SK-N-MC (cell line): ENCODE data around the gene PCSK6.

ENCODE experiments used
- DNase-seq: peaks from one replicate; pipeline ENCODE4 v3.0.0-alpha.2; 2011; ENCODE audit warnings: low read depth, low spot score
- H3K27ac ChIP-seq: fragments of 200-600 bp; sonication (generic); 2 replicates; pipeline ENCODE4 v1.5.1; 2016; ENCODE audit warnings: mixed run types
- H3K36me3 ChIP-seq: fragments of 200-600 bp; sonication (generic); 2 replicates; pipeline ENCODE4 v1.6.1; 2017; ENCODE audit warnings: antibody characterized with exemption, low read length, mixed read lengths; ENCODE audit not compliant: insufficient read depth
- H3K4me3 ChIP-seq: fragments of 200-600 bp; sonication (generic); 2 replicates; pipeline ENCODE4 v1.5.1; 2016
- H3K9ac ChIP-seq: fragments of 200-600 bp; sonication (generic); 2 replicates; pipeline ENCODE4 v1.8.0; 2017; ENCODE audit warnings: mixed run types, mixed read lengths; ENCODE audit not compliant: insufficient read length
- H3K9me3 ChIP-seq: fragments of 200-600 bp; sonication (generic); 2 replicates; pipeline ENCODE4 v1.6.1; 2017; ENCODE audit warnings: low read depth, mild to moderate bottlenecking, antibody characterized with exemption, low read length, moderate library complexity, mixed read lengths
- EZH2 ChIP-seq: fragments of 200-600 bp; sonication (generic); IDR thresholded peaks from one replicate; pipeline ENCODE4 v1.6.1; 2017; ENCODE audit warnings: antibody characterized with exemption
- FOXP2 ChIP-seq: optimal IDR thresholded peaks from 2 replicates; pipeline ENCODE3; 2011; ENCODE audit warnings: mild to moderate bottlenecking, moderate library complexity; ENCODE audit not compliant: insufficient read depth; ENCODE audit errors: extremely low read length, control extremely low read depth
- POLR2AphosphoS5 ChIP-seq: IDR thresholded peaks from 2 replicates; pipeline ENCODE4 v1.6.1; 2012; ENCODE audit warnings: mild to moderate bottlenecking, low read depth, low read length, borderline replicate concordance

Gene PCSK6

DNA sequence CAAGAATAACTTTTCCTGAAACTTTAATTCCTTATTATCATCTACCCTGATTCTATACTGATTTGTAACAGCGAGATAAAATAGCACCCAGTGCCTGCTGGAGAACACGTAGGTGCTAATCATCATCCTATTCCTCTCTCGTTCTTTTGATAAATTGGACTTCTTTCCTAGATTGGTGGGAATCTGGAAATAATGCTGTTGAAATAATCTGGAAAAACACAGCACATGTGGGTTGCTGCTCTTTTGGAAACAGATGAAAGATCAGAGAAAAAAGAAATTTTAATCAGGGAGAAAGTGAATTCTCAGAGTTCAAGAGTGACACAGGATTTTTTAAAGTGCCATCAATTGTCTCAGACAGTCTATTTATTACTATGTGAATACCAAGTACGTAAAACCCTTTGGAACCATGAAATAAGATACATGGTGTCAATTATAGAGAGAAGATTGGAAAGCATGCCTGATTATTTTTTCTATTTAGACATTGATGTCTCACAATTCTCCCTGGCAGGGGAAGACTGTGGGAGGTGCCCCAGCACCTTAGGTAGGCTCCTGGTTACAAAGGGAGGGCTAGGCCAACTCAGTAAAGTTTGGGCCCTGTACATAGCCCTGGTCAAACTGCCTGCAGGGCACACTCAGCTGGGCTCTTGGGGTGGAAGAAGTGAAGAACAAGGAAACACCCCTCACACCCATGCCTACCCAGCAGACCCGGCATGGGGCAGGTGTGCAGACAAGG lies 134.4 kb downstream of the PCSK6 start:
- no peak overlapping the region for H3K27ac ChIP-seq
- DNase-seq: no peak
- no peaks in the 10 kb centered on the region for H3K9me3 ChIP-seq
- TF ChIP-seq FOXP2 (no peak), EZH2 (no peak), POLR2AphosphoS5 (no peak)
- no peak overlapping the region for H3K9ac ChIP-seq
- H3K36me3 ChIP-seq: no peaks in the 10 kb centered on the region
- H3K4me3 ChIP-seq: no peak overlapping the region

DNA sequence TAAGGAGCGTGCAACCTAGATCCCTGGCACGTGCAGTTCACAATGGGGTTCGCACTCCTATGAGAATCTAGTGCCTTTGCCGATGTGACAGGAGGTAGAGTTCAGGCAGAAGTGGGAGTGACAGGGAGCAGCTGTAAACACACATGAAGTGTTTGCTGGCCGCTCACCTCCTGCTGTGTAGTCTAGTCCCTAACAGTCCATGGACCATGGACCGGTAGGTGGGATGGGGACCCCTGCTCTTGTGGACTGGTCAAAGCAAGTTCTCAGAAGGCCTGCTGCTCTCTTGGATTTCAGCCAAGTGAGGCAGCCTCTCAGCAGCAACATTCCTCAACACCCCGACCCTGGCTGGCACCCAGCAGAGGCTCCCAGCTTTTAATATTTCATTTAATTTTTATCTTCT lies 136.3 kb downstream of the PCSK6 start:
- Histone ChIP-seq H3K4me3 (no peak overlapping the region), H3K9ac (no peak overlapping the region), H3K9me3 (no peaks in the 10 kb centered on the region), H3K27ac (no peak overlapping the region), H3K36me3 (no peaks in the 10 kb centered on the region)
- TF ChIP-seq POLR2AphosphoS5 (no peak), FOXP2 (no peak), EZH2 (no peak)
- no peak for DNase-seq

DNA sequence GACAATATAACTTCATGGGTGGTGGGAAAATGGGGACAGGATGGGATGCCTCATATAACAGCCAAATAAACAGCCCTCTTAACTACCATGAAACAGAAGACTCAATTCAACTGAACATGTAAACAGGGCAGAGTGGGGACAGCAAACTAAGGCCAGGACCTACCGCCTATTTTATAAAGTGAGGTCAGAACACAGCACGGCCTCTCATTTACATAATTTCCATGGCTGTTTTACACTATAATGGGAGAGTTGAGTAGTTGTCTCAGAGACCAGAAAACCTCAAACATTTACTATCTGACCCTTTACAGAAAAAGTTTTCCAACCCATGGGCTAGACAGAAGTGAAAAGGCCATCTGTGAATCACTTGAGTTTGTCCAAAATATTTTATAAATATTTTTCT lies 137.8 kb downstream of the PCSK6 start:
- Histone ChIP-seq H3K9ac (no peak overlapping the region), H3K9me3 (no peaks in the 10 kb centered on the region), H3K27ac (no peak overlapping the region), H3K4me3 (no peak overlapping the region), H3K36me3 (no peaks in the 10 kb centered on the region)
- DNase-seq: no peak
- TF ChIP-seq POLR2AphosphoS5 (no peak), FOXP2 (no peak), EZH2 (no peak)

DNA sequence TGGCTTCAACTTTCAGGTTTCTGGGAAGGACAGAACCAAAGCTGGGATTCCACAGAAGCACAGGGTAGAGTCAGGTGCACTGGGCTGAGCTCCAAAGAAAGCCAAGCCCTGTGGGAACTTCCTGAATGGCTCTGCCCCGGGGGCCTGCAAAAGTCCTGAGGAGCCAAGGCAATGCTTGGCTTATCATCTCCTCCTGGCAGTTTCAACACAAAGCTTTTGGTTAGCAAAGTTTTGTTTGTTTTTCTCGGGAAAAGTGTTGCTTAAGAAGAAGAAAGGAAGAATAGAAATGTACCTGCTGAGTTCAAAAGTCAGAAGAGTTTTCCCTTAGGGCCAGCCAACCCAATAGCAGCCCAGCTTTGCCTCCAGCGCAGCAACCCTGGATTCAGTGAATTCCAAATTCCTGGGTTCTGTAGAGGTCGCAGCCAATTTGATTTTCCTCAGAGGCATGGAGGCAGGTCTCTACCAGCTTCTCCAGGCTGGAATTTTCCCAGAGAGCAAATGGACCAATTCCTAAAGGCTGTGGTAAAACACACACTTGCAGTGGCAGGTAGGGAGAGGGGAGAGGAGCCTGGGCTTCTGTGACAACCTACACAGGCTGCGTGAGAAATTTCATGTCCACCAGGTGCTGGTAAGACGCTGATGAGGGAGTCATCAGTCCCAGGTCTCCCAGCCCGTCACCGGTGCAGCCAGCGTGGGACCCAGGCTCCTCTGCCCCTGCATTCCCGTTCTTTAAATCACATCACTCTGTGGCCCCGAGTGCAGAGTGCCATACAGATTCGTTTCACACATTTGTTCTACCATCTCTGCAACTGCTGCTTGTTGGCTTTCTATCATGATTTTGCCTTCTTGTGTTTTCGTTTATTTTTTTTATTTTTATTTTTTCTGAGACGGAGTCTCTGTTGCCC lies 140.2 kb downstream of the PCSK6 start:
- Histone ChIP-seq H3K36me3 (no peaks in the 10 kb centered on the region), H3K9me3 (no peaks in the 10 kb centered on the region), H3K4me3 (peak overlapping the region; percentile 44), H3K27ac (peak overlapping the region; percentile 51), H3K9ac (no peak overlapping the region)
- TF ChIP-seq EZH2 (no peak), POLR2AphosphoS5 (no peak), FOXP2 (no peak)
- peak; percentile 26 for DNase-seq

DNA sequence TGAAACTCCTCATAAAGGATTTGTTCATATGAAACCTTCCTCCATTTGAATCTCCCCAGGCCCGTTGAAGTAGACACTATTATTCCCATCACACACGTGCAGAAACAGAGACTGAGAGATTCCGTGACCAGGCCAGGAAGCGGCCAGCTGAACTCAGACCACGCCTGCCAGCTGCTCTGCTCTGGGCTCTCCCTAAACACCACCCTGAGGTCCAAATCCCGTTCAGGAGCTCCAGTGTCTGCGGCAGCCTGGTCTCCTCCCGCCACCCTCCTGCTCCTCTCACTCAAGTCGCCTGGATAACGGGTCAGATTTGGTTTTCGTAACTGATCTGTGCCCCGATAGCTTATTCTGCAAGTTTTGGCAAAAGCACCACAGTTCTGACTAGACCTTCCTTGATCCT lies 140.9 kb downstream of the PCSK6 start:
- Histone ChIP-seq H3K9me3 (no peaks in the 10 kb centered on the region), H3K9ac (no peak overlapping the region), H3K36me3 (no peaks in the 10 kb centered on the region), H3K27ac (peak overlapping the region; percentile 51; the same call in 1 of the 2 replicates), H3K4me3 (peak overlapping the region; percentile 44; the same call in 1 of the 2 replicates)
- TF ChIP-seq FOXP2: no peak
- TF ChIP-seq POLR2AphosphoS5: no peak
- TF ChIP-seq EZH2: no peak
- no peak for DNase-seq

DNA sequence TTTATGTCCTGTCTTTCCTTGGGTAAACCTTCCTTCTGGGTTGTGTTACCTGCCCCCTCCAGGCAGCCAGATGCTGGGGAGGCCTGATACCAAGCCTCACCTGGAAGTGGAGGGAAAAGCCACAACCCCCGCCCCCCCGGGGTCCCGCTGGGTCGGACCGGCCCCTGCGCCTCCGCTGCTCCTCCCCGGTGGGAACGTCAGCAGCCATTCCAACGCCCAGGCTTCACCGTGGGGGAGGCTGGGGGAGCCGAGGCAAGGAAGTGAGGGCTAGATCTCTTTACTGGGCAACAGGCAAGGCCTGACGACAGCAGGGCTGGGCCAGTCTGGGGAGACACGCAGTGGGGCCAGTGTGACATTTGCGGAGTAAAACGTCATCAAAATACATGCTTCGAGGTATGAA lies 141.5 kb downstream of the PCSK6 start:
- no peak for TF ChIP-seq EZH2
- TF ChIP-seq POLR2AphosphoS5: no peak
- no peak for TF ChIP-seq FOXP2
- Histone ChIP-seq H3K4me3 (no peak overlapping the region), H3K27ac (no peak overlapping the region), H3K9me3 (no peaks in the 10 kb centered on the region), H3K9ac (no peak overlapping the region), H3K36me3 (no peaks in the 10 kb centered on the region)
- DNase-seq: no peak

DNA sequence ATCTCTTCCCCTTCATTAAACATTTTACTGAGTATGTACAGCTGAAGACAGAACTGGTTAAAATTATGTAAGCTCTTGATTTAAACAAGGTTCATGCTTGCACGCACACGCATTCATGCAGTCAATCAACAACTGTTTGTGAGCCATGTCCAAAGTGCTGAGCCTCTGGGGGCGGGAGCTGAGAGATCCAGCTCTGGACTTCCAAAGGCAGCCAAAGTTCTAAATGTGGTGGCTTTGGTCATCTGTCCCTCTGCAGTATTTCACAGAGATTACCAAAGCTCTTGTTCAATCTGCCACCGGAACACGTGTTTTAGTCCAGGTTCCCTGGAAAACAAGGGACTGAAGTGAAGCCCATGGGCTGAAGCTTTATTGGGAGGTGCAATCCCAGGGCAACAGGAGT lies 142.1 kb downstream of the PCSK6 start:
- H3K9me3 ChIP-seq: no peaks in the 10 kb centered on the region
- DNase-seq: no peak
- peak overlapping the region; percentile 39; the same call in 1 of the 2 replicates for H3K27ac ChIP-seq
- H3K4me3 ChIP-seq: no peak overlapping the region
- H3K9ac ChIP-seq: peak overlapping the region; percentile 20
- no peaks in the 10 kb centered on the region for H3K36me3 ChIP-seq
- TF ChIP-seq FOXP2: no peak
- no peak for TF ChIP-seq POLR2AphosphoS5
- no peak for TF ChIP-seq EZH2

DNA sequence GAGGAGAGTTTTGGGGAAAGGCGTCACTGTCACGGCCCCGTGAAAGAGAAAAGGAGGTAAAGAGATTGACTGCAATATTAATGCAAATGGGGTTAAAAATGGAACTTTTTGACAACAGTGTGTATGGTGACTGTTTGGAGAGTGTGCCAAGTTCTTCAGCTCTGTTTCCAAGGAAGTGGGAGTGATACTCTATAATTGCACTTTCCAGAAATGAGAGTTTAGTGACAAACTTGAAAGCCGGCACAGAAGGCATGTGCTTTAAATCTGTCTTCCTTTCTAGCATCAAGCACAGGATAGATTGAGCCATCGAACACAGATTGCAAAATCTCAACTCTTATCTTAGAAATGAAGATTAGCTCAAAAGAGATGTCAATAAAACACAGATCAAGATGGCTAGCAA lies 142.6 kb downstream of the PCSK6 start:
- no peak for DNase-seq
- Histone ChIP-seq H3K4me3 (no peak overlapping the region), H3K36me3 (no peaks in the 10 kb centered on the region), H3K9me3 (no peaks in the 10 kb centered on the region), H3K27ac (peak overlapping the region; percentile 39; the same call in 1 of the 2 replicates), H3K9ac (no peak overlapping the region)
- no peak for TF ChIP-seq FOXP2
- no peak for TF ChIP-seq EZH2
- no peak for TF ChIP-seq POLR2AphosphoS5
